ENCODE measurements around the gene DSN1.

DSN1 gene

DNA sequence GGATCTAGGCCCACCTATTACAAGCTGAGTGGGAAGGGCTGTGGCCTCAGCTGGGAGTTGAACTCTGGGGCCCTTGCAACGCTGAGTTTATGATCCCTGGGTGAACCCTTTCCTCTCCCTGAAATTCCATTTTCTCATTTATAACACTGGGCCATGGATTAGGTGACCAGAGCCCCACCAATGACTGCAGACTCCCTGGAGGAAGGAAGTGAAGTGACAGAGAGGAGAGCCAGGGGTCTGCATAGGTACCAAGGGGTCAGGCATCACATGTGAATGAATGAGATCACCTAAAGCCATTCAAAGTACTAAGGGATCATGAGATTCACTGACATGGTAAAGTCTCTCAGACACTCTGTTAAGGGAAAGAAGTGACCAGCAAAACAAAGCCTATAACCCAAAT lies 46.5 kb upstream of the DSN1 start:
- TF ChIP-seq NFIC (IDR thresholded peaks at IDR 0.05) (no peak), TEAD4 (IDR thresholded peaks at IDR 0.05) (no peak), EP300 (IDR thresholded peaks at IDR 0.05; ENCODE audit: borderline replicate concordance) (no peak), TCF12 (IDR thresholded peaks at IDR 0.05; ENCODE audit: low read depth) (no peak), TAF1 (IDR thresholded peaks at IDR 0.05; ENCODE audit: low read depth) (no peak), RAD21 (IDR thresholded peaks at IDR 0.05; ENCODE audit: low read depth) (no peak), EGR1 (IDR thresholded peaks at IDR 0.05) (no peak), CREB1 (IDR thresholded peaks at IDR 0.05; ENCODE audit: low read depth) (no peak)
- TF ChIP-seq, protein P1, sequence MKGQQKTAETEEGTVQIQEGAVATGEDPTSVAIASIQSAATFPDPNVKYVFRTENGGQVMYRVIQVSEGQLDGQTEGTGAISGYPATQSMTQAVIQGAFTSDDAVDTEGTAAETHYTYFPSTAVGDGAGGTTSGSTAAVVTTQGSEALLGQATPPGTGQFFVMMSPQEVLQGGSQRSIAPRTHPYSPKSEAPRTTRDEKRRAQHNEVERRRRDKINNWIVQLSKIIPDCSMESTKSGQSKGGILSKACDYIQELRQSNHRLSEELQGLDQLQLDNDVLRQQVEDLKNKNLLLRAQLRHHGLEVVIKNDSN (IDR thresholded peaks at IDR 0.05) = no peak
- TF ChIP-seq, protein P2, sequence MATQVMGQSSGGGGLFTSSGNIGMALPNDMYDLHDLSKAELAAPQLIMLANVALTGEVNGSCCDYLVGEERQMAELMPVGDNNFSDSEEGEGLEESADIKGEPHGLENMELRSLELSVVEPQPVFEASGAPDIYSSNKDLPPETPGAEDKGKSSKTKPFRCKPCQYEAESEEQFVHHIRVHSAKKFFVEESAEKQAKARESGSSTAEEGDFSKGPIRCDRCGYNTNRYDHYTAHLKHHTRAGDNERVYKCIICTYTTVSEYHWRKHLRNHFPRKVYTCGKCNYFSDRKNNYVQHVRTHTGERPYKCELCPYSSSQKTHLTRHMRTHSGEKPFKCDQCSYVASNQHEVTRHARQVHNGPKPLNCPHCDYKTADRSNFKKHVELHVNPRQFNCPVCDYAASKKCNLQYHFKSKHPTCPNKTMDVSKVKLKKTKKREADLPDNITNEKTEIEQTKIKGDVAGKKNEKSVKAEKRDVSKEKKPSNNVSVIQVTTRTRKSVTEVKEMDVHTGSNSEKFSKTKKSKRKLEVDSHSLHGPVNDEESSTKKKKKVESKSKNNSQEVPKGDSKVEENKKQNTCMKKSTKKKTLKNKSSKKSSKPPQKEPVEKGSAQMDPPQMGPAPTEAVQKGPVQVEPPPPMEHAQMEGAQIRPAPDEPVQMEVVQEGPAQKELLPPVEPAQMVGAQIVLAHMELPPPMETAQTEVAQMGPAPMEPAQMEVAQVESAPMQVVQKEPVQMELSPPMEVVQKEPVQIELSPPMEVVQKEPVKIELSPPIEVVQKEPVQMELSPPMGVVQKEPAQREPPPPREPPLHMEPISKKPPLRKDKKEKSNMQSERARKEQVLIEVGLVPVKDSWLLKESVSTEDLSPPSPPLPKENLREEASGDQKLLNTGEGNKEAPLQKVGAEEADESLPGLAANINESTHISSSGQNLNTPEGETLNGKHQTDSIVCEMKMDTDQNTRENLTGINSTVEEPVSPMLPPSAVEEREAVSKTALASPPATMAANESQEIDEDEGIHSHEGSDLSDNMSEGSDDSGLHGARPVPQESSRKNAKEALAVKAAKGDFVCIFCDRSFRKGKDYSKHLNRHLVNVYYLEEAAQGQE (IDR thresholded peaks at IDR 0.05; ENCODE audit: low read depth) = no peak

DNA sequence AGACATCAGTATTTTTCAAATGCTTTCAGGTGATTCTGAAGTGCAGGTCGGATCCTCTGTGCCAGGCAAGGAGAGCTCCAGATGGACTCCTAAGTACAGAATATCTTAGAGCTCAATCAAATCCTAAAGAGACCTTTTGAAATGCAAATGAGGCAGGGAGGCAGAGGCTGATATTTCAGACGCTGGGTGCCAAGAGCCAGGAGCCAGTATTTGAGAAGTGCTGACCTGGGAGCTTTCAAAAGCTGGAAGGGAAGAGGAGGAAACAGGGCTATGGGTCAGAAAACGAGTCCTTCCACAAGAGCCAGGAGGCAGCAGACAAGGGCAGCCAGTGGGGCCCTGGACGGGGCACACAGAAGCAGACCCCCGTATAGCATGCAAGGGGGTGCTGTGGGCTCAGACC lies 46.1 kb upstream of the DSN1 start:
- no peak for TF ChIP-seq TEAD4 (IDR thresholded peaks at IDR 0.05)
- no peak for TF ChIP-seq EGR1 (IDR thresholded peaks at IDR 0.05)
- no peak for TF ChIP-seq TAF1 (IDR thresholded peaks at IDR 0.05; ENCODE audit: low read depth)
- TF ChIP-seq YY1 (IDR thresholded peaks at IDR 0.05; ENCODE audit: low read depth) = no peak
- no peak for TF ChIP-seq RAD21 (IDR thresholded peaks at IDR 0.05; ENCODE audit: low read depth)
- TF ChIP-seq ZBTB7A (IDR thresholded peaks at IDR 0.05; ENCODE audit: low read depth) = no peak
- TF ChIP-seq, protein P2 (IDR thresholded peaks at IDR 0.05; ENCODE audit: low read depth) = no peak
- TF ChIP-seq TCF12 (IDR thresholded peaks at IDR 0.05; ENCODE audit: low read depth) = no peak
- TF ChIP-seq, protein P1 (IDR thresholded peaks at IDR 0.05) = no peak
- TF ChIP-seq FOXM1 (IDR thresholded peaks at IDR 0.05; ENCODE audit: borderline replicate concordance, low read depth) = no peak
- no peak for TF ChIP-seq CREB1 (IDR thresholded peaks at IDR 0.05; ENCODE audit: low read depth)
- TF ChIP-seq NFIC (IDR thresholded peaks at IDR 0.05) = no peak
- TF ChIP-seq, protein P3, sequence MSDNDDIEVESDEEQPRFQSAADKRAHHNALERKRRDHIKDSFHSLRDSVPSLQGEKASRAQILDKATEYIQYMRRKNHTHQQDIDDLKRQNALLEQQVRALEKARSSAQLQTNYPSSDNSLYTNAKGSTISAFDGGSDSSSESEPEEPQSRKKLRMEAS (IDR thresholded peaks at IDR 0.05) = no peak
- TF ChIP-seq EP300 (IDR thresholded peaks at IDR 0.05; ENCODE audit: borderline replicate concordance) = no peak
- TF ChIP-seq CEBPB (IDR thresholded peaks at IDR 0.05) = no peak

DNA sequence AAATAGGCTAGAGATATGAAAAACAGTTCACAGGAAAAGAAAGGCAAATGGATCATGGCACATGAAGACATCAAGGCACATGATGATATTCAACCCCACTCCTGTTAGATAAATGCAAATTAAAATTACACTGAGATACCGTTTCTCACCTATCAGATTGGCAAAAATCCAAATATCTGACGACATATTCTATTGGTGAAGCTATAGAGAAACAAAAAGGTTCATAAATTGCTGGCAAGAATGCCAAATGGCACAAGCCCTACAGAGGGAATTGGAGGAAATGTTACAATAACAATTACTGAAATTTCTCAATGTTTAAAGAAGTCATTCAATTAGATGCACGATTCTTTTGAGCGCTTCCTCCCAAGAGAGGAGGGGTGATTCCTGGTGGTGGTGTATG lies 45.3 kb upstream of the DSN1 start:
- no peak for TF ChIP-seq TAF1 (IDR thresholded peaks at IDR 0.05; ENCODE audit: low read depth)
- TF ChIP-seq NFIC (IDR thresholded peaks at IDR 0.05) = 0 out of 2 replicates have a peak, but pooled peaks have one; percentile 14
- TF ChIP-seq, protein P3 (IDR thresholded peaks at IDR 0.05) = no peak

DNA sequence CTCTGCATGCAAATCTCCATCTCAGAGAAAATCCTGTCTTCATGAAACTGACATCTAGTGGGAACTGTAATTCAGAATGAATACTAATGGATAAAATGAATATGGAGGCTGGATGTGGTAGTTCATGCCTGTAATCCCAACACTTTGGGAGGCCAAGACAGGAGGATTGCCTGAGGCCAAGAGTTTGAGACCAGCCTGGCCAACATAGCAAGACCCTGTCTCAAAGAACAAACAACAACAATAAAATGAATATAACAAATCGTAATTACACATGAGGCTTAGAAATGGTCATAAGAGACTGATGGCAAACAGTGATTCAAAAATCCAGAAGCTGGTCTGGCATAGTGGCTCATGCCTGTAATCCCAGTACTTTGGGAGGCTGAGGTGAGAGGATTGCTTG lies 44.6 kb upstream of the DSN1 start:
- TF ChIP-seq EP300 (IDR thresholded peaks at IDR 0.05; ENCODE audit: borderline replicate concordance) (no peak), ZBTB7A (IDR thresholded peaks at IDR 0.05; ENCODE audit: low read depth) (no peak), TAF1 (IDR thresholded peaks at IDR 0.05; ENCODE audit: low read depth) (no peak), TEAD4 (IDR thresholded peaks at IDR 0.05) (no peak), TCF12 (IDR thresholded peaks at IDR 0.05; ENCODE audit: low read depth) (no peak), EGR1 (IDR thresholded peaks at IDR 0.05) (no peak), RAD21 (IDR thresholded peaks at IDR 0.05; ENCODE audit: low read depth) (no peak)

DNA sequence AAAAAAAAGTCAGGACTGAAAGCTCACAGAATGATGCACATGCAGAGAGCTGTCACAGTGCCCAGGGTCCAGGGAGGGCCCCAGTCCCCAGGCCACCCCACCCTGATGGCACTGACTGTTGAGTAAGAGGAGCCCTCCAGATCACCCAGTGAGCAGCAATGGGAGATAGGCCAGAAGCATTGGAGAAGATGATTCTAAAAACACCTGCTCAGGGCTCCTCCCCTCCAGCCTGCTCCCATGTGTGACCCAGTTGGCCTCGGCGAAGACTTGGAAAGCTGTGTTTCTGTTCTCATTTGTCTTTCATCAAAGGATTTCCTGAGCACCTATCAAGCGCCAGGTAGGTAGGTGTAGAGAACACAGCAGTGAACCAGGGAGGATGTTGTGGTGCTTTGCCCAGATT lies 43.9 kb upstream of the DSN1 start:
- TF ChIP-seq, protein P3 (IDR thresholded peaks at IDR 0.05) = no peak
- TF ChIP-seq RAD21 (IDR thresholded peaks at IDR 0.05; ENCODE audit: low read depth) = no peak
- TF ChIP-seq, protein P1 (IDR thresholded peaks at IDR 0.05) = no peak
- TF ChIP-seq EP300 (IDR thresholded peaks at IDR 0.05; ENCODE audit: borderline replicate concordance) = no peak
- TF ChIP-seq TAF1 (IDR thresholded peaks at IDR 0.05; ENCODE audit: low read depth) = no peak
- TF ChIP-seq YY1 (IDR thresholded peaks at IDR 0.05; ENCODE audit: low read depth) = no peak
- TF ChIP-seq FOXM1 (IDR thresholded peaks at IDR 0.05; ENCODE audit: borderline replicate concordance, low read depth) = no peak
- TF ChIP-seq, protein P2 (IDR thresholded peaks at IDR 0.05; ENCODE audit: low read depth) = no peak
- no peak for TF ChIP-seq NFIC (IDR thresholded peaks at IDR 0.05)
- TF ChIP-seq CEBPB (IDR thresholded peaks at IDR 0.05) = no peak
- TF ChIP-seq TEAD4 (IDR thresholded peaks at IDR 0.05) = no peak
- no peak for TF ChIP-seq TCF12 (IDR thresholded peaks at IDR 0.05; ENCODE audit: low read depth)
- no peak for TF ChIP-seq EGR1 (IDR thresholded peaks at IDR 0.05)
- no peak for TF ChIP-seq ZBTB7A (IDR thresholded peaks at IDR 0.05; ENCODE audit: low read depth)
- no peak for TF ChIP-seq CREB1 (IDR thresholded peaks at IDR 0.05; ENCODE audit: low read depth)
